Loucy (cell line): ENCODE data around the gene INPP5F.

Experiments
- CTCF ChIP-seq: fragments of 200-600 bp; sonication (generic); conservative IDR thresholded peaks from 2 replicates; pipeline ENCODE4 v1.5.1; 2014; ENCODE audit warnings: mild to moderate bottlenecking, antibody characterized with exemption, low read length
- EZH2phosphoT487 ChIP-seq: fragments of 200-600 bp; IDR thresholded peaks from 2 replicates; pipeline ENCODE4 v1.6.1; 2018; ENCODE audit warnings: antibody characterized with exemption, mild to moderate bottlenecking, moderate library complexity, borderline replicate concordance

- no peak for TF ChIP-seq CTCF
- TF ChIP-seq EZH2phosphoT487: no peak
Measured at GRCh38 chr10:119693262-119693957, 32.4 kb upstream of the INPP5F start.
